GM10266 (cell line): Measurements from ENCODE around the gene CFAP157.

Source experiments
- DNase-seq: peaks from one replicate; pipeline ENCODE4 v3.0.0; 2012; ENCODE audit errors: extremely low spot score
- TF ChIP-seq, protein P1 (sequence below): IDR thresholded peaks from 2 replicates; pipeline ENCODE4 v1.5.1; 2012; ENCODE audit warnings: mild to moderate bottlenecking, low read depth; ENCODE audit not compliant: control insufficient read depth, insufficient read depth; ENCODE audit errors: missing control alignments

The CFAP157 gene

DNA sequence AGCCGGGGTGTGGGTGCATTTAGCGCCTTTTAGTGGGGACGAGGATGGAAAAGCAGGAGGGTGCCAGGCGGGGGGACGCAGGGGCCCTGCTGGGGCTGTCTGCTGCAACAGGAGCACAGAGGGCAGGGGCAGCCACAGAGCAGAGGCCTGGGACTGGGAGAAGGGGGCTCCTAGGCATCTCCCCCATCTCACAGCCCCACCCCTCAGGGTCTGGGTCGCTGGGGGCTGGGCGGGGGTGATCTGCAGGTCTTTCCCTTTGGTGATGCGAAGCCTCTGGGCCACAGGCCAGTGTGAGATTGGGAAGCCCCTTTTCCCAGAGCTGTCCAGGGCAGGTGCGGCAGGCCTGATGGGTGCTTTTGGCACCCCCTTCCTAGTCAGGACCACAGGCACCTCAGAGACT, 23.5 kb downstream of the CFAP157 start:
- no peak for DNase-seq
- TF ChIP-seq, protein P1, sequence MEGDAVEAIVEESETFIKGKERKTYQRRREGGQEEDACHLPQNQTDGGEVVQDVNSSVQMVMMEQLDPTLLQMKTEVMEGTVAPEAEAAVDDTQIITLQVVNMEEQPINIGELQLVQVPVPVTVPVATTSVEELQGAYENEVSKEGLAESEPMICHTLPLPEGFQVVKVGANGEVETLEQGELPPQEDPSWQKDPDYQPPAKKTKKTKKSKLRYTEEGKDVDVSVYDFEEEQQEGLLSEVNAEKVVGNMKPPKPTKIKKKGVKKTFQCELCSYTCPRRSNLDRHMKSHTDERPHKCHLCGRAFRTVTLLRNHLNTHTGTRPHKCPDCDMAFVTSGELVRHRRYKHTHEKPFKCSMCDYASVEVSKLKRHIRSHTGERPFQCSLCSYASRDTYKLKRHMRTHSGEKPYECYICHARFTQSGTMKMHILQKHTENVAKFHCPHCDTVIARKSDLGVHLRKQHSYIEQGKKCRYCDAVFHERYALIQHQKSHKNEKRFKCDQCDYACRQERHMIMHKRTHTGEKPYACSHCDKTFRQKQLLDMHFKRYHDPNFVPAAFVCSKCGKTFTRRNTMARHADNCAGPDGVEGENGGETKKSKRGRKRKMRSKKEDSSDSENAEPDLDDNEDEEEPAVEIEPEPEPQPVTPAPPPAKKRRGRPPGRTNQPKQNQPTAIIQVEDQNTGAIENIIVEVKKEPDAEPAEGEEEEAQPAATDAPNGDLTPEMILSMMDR = no peak

DNA sequence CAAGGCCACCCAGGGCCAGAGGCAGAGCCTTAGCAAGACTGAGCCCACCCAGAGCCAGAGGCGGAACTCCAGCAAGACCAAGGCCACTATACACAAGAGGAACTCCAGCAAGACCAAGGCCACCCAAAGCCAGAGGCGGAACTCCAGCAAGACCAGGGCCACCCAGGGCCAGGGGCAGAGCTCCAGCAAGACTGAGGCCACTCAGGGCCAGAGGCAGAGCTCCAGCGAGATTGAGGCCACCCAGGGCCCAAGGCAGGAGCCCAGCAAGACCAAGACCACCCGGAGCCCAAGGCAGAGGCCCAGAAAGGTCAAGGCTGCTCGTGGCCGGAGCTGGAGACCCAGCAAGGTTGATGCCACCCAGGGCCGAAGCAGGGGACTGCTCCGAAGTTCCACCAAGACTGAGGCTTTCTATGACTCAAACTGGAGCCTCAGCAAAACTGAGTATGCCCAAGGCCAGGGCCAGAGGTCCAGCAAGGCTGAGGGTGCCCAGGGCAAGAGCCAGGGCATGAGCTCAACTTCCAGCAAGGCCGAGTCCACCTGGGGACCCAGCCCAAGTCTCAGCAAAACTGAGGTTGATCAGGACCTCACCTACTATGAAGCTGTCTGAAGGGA, 24.1 kb downstream of the CFAP157 start:
- TF ChIP-seq, protein P1 = no peak
- no peak for DNase-seq

DNA sequence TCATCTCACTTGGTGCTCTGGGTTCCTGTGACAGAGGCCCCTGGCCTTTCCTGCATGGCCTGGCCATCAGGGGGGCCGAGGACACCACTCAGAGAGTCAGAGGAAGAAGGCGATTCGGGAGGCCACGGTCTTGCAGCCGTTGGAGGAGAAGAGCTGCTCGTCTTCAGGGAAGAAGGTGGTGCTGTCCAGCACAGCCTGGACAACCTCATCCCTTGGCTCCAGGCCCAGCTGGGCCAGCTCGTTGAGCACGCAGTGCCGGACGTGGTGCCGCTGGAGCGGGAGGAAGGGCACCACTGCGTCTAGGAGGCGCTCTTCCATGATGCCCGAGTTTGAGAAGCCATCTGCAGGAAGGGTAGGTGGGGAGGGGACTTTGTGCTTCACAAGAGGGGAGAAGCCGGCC, 25.1 kb downstream of the CFAP157 start:
- DNase-seq = no peak
- TF ChIP-seq, protein P1 = no peak

DNA sequence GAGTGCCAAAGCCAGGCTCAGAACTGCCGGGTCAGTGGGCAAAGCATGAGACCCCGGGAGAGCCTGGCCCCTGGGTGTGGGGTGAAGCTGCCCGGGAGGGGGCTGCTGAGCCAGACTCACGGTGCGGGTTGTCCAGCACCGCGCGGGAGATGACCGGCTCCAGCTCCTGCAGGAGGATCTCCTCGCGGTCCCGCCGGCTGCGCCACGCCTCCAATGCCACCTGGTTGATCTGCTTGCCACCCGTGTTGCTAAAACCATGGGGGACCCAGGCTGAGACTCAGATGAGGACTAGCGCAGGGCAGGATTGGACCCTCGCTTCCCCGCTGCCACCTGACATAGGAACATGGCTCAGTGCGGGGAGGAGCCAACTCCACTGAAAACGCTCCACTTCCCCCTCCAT, 25.7 kb downstream of the CFAP157 start:
- TF ChIP-seq, protein P1 = no peak
- no peak for DNase-seq

DNA sequence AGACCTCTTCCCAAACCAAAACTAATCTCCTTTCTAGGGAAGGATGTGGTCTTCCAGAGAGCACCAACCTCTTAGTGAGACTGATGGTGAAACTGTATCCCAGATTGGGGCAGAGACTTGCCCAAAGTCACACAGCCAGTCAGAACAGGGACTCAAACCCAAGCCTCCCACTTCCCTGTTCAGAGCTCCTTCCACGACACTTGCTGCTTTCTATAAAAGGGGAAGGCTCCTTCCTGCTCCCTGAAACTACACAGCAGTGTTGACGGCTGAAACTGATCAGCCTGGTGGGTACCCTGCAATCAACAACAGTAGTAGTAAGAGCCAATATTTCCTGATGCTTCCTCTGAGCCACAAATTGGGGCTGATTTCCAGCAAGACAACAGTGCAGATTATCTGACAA, 26.8 kb downstream of the CFAP157 start:
- TF ChIP-seq, protein P1 = no peak
- DNase-seq = no peak

DNA sequence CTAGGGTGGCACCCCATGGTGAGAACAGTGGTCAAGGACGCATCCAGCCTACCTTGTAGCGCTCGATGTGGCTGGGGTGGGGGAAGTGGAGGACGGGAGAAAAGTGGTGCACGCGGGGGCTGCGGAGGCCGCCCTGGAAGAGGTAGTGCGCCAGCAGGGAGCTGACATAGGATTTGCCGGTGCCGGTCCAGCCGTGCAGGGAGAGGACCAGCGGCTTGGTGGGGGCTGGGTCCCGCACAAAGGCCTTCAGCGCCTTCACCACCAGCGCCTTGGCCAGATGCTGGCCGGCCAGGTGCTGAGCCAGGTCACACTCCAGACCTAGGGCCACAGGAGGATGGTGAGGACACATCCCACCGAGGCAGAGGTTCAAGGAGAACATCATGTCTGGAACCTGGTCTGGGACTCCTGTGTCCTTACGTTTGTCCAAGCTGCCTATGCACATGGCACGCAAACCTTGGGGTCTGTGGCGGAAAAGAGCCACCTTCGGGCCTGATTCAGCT, 27.5 kb downstream of the CFAP157 start:
- TF ChIP-seq, protein P1 = no peak
- no peak for DNase-seq

DNA sequence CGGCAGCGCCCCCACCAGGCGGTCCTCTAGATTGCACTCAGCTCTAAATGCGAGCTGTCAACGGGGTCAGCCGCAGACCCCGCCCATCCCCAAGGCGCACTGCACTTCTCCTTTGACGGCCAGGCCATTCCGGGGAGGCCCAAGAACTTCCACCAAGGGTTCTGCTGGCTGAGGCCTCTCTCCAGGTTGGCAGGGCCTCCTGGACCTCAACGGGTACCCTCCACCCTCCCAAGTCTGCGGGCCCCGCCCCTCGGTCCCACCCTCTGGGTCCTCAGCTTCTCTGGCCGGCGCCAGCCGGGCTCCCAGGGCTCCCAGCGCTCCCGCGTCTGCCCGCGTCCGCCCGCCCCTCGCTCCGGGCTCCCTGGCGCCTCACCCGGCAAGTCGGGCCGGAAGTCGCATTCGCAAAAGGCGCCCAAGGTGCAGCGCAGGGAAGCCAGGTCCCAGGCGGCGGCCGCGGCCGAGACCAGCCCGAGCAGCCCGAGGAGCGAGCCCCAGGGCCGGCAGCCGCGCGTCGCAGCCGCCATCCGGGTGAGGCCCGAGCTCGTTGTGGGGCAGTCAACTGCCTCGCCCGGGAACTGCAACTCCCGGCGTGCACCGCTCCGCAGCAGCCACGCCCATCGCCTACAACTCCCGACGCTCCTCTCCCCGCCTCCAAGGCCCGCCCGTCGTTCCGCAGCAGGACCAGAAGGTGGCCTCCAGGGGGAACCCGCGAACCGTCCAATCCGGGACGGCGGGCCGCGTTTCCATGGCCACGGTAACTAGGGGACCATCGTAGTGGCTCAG, 28.1 kb downstream of the CFAP157 start, which contains the start of gene TOR2A:
Gene TOR2A (minus strand): TSS at position 548 of the 783 bp plus-strand sequence. CDS start 24 bp downstream, at position 524.
- TF ChIP-seq, protein P1 = peak; percentile 99
- DNase-seq = peak; percentile 99
